ENCODE measurements around the gene HES5.

- TF ChIP-seq CTCF (IDR thresholded peaks at IDR 0.05) = no peak
- no peak for TF ChIP-seq POLR2A (IDR thresholded peaks at IDR 0.05)
These were observed 10.3 kb downstream of the HES5 start for GRCh38 chr1:2519729-2520128.

All from uterus (tissue), 2 donors.